ENCODE results near the gene ZBTB11.
"Not testable (repeated sequence)": the region's sequence is repeated elsewhere in the genome, so short reads cannot be mapped to it uniquely, and the experiment has no call there.

Gene ZBTB11

GRCh38 chr3:101720851-101721840 lies 44.2 kb upstream of the ZBTB11 start:
- no peak for TF ChIP-seq CTCF (IDR thresholded peaks at IDR 0.05; ENCODE audit: insufficient read depth, low read depth, low read length, missing control alignments)
- no peak overlapping the region for H3K4me3 ChIP-seq (ENCODE audit: low read depth, low read length)
- DNase-seq (ENCODE audit: low read depth): no peak

GRCh38 chr3:101719604-101720185 lies 42.8 kb upstream of the ZBTB11 start:
- no peak for DNase-seq (ENCODE audit: low read depth)
- H3K4me3 ChIP-seq (ENCODE audit: low read depth, low read length): no peak overlapping the region
- no peak for TF ChIP-seq CTCF (IDR thresholded peaks at IDR 0.05; ENCODE audit: insufficient read depth, low read depth, low read length, missing control alignments)

- TF ChIP-seq CTCF (IDR thresholded peaks at IDR 0.05; ENCODE audit: insufficient read depth, low read depth, low read length, missing control alignments): no peak
- H3K4me3 ChIP-seq (ENCODE audit: low read depth, low read length): no peak overlapping the region
- no peak for DNase-seq (ENCODE audit: low read depth)
Observed at GRCh38 chr3:101718455-101718854, 41.5 kb upstream of the ZBTB11 start.

GRCh38 chr3:101709126-101709525 lies 32.2 kb upstream of the ZBTB11 start:
- no peak overlapping the region for H3K4me3 ChIP-seq (ENCODE audit: low read depth, low read length)
- no peak for DNase-seq (ENCODE audit: low read depth)
- TF ChIP-seq CTCF (IDR thresholded peaks at IDR 0.05; ENCODE audit: insufficient read depth, low read depth, low read length, missing control alignments): no peak

GRCh38 chr3:101704639-101705038 lies 27.7 kb upstream of the ZBTB11 start:
- DNase-seq (ENCODE audit: low read depth): not testable (repeated sequence)

GRCh38 chr3:101703169-101703568 lies 26.2 kb upstream of the ZBTB11 start:
- no peak for TF ChIP-seq CTCF (IDR thresholded peaks at IDR 0.05; ENCODE audit: insufficient read depth, low read depth, low read length, missing control alignments)
- H3K4me3 ChIP-seq (ENCODE audit: low read depth, low read length): no peak overlapping the region
- DNase-seq (ENCODE audit: low read depth): no peak

More at GRCh38 chr3:101704639-101705038, 27.7 kb upstream of the ZBTB11 start:
- H3K4me3 ChIP-seq (ENCODE audit: low read depth, low read length): not testable (repeated sequence)

GRCh38 chr3:101702726-101703125 lies 25.8 kb upstream of the ZBTB11 start:
- no peak overlapping the region for H3K4me3 ChIP-seq (ENCODE audit: low read depth, low read length)
- no peak for TF ChIP-seq CTCF (IDR thresholded peaks at IDR 0.05; ENCODE audit: insufficient read depth, low read depth, low read length, missing control alignments)
- no peak for DNase-seq (ENCODE audit: low read depth)

All from GM12865 (cell line).